HUES64 (cell line): Measurements from ENCODE around the gene FLNC.

Experiments used
- H3K27ac ChIP-seq: 2 replicates; pipeline ENCODE4 v1.7.0; 2013; ENCODE audit warnings: low read depth, low read length, inconsistent platforms
- H3K27me3 ChIP-seq: 2 replicates; pipeline ENCODE4 v1.6.1; 2013; ENCODE audit warnings: mild to moderate bottlenecking, low read length; ENCODE audit not compliant: insufficient read depth
- H3K36me3 ChIP-seq: 2 replicates; pipeline ENCODE4 v1.6.1; 2013; ENCODE audit warnings: mild to moderate bottlenecking, low read length; ENCODE audit not compliant: insufficient read depth
- H3K4me1 ChIP-seq: 2 replicates; pipeline ENCODE4 v1.6.1; 2013; ENCODE audit warnings: mild to moderate bottlenecking, low read length, moderate library complexity; ENCODE audit not compliant: insufficient read depth
- H3K4me3 ChIP-seq: 2 replicates; pipeline ENCODE4 v1.5.1; 2013; ENCODE audit warnings: mild to moderate bottlenecking, low read length, moderate library complexity
- H3K9ac ChIP-seq: 2 replicates; pipeline ENCODE4 v1.6.1; 2013; ENCODE audit warnings: mild to moderate bottlenecking, low read depth, low read length
- H3K9me3 ChIP-seq: 2 replicates; pipeline ENCODE4 v1.6.1; 2013; ENCODE audit warnings: low read depth, low read length; ENCODE audit not compliant: insufficient read depth
- WGBS: fragments of 150-250, 120-280 bp; methylation state at CpG from one replicate; pipeline ENCODE4 v1.1.7; 2013; ENCODE audit warnings: missing lambda C conversion rate; 5-methylcytosine and 5-hydroxymethylcytosine counted together

Gene FLNC

DNA sequence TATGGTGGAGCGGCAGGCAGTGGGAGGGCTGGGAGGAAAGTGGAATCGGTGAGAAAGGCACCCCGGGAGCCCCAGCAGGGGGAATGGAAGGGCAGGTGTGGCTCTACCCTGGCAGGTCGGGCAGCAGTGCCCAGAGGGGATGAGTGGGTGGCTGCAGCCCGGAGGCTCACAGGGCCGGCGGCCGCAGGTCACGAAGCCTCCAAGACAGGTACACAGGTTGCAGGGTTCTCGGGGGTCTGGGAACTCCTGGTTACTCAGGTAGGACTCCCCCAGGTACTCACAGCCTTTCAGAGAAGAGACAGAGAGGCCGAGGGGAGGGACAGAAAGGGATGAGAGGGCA is 58.5 kb downstream of the FLNC start:
- no peaks in the 10 kb centered on the region for H3K4me1 ChIP-seq
- WGBS: 64% methylated on average over 11 of the region's 11 CpGs
- H3K9ac ChIP-seq: no peak overlapping the region
- no peak overlapping the region for H3K4me3 ChIP-seq
- H3K36me3 ChIP-seq: no peaks in the 10 kb centered on the region
- peak overlapping the region; percentile 28; the same call in 1 of the 2 replicates for H3K27ac ChIP-seq
- peaks cover 15% of the 10 kb centered on the region for H3K27me3 ChIP-seq
- H3K9me3 ChIP-seq: no peaks in the 10 kb centered on the region

DNA sequence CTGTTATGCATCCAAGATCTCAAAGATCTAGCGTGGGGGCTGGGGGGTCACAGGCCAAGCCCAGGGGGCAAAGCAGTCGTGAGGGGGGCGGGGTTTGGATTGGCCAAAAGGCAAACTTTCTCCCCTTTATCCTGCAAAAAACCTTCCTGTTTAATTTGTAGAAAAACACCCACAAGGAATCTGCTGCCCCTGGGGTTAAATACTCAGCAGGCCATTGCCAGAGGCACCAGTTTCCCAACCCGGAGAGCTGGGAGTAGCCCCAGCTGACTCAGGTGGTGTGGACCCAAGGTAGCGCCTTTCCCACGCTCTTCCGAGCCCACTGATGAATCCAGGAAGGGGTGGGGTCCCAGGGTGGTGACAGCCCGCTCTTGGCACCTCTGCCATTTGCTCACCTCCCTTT is 58.9 kb downstream of the FLNC start:
- Histone ChIP-seq H3K27me3 (peaks cover 15% of the 10 kb centered on the region), H3K9ac (no peak overlapping the region), H3K27ac (peak overlapping the region; percentile 28; the same call in 1 of the 2 replicates), H3K4me3 (no peak overlapping the region), H3K9me3 (no peaks in the 10 kb centered on the region), H3K4me1 (no peaks in the 10 kb centered on the region), H3K36me3 (no peaks in the 10 kb centered on the region)
- 49% methylated on average over 8 of the region's 8 CpGs for WGBS

DNA sequence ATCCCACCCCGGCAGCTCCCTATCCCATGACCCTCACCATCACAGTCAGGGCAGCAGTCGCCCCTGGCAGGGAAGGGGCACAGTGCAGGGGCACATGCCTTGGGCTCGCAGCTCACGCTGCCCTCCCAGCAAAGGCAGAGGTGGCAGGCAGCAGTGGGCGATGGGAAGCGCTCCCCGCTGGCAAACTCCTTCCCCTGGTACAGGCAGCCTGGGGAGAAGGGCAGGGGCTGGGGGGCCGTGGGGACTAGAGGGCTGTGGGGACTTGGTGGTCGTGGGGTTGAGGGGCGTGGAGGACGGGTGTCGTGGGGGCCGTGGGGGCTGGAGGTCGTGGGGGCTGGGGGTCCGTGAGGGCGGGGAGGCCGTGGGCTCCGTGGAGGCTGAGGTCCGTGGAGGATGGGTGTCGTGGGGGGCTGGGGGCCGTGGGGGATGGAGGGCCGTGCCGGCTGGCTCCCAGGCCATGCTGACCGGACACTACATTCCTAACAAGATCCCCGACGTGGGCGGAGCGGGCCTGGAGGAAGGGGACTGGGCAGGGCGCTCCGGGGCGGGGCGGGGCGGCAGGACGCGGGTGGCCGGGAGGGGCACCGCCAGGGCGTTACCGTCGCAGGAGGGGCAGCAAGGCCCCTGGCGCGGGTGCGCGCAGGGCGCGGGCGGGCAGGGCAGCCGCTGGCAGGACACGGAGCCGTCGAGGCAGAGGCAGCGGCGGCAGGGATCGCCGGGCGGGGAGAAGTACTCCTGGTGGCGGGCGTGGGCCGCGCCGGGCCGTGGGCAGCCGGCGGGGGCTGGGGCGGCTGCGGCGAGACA is 60.3 kb downstream of the FLNC start:
- H3K4me1 ChIP-seq: no peaks in the 10 kb centered on the region
- no peak overlapping the region for H3K27ac ChIP-seq
- 47% methylated on average over 59 of the region's 67 CpGs for WGBS
- H3K9ac ChIP-seq: no peak overlapping the region
- no peaks in the 10 kb centered on the region for H3K36me3 ChIP-seq
- peak overlapping the region; percentile 56 for H3K4me3 ChIP-seq
- H3K27me3 ChIP-seq: peaks cover 15% of the 10 kb centered on the region
- no peaks in the 10 kb centered on the region for H3K9me3 ChIP-seq

DNA sequence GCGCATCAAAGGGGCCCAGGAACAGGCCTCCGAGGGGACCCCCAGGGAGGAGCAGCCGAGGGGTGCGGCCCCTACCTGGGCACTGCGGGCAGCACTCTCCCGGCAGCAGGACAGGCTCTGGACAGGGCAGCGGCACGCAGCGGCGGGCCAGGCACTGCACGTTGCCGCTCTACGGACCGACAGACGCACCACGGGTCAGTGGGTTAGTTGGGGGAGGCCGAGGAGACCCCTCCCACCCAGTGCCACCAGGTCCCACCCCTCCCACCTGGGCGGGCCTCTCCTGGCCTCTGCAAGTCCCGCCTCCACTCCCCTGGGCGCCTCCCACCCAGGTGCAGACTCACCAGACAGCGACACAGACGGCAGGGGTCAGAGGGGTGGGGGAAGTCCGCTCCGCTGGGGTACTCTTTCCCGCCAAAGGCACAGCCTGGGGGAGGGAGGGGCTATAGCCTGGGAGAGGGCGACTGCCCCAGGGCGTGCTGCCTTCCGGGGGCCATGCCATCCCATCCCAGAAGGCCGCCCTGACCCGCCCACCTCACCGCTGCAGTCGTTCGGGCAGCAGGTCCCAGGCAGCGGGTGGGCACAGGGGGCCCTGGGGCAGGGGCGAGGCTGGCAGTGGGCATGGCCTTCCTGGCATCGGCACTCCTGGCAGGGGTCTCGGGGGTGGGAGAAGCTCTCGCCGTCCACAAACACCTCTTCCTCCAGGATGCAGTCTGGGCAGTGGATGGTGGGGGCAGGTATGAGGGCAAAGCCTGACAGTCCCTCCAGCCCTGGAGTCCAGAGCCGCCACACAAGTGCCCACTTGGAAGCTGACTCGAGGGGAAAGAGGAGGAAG is 61.1 kb downstream of the FLNC start:
- Histone ChIP-seq H3K4me3 (peak overlapping the region; percentile 56), H3K4me1 (no peaks in the 10 kb centered on the region)

DNA sequence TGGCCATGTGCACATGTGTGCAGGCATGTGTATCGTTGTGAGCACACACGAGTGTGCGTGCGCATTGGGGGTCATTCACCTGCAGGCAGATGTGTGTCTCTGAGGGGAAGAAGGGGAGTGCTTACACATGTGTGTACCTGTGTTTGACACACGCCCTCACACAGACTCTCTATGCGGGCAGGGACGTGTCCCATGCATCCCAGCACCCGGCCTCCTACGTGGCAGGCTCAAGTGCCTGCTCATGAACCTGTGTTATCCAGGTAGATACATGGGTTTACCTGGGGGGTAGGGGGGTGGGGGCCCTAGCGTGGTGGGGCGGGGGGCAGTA is 61.7 kb downstream of the FLNC start:
- Histone ChIP-seq H3K4me3 (peak overlapping the region; percentile 56; the same call in 1 of the 2 replicates), H3K27me3 (peaks cover 15% of the 10 kb centered on the region), H3K9ac (no peak overlapping the region), H3K36me3 (no peaks in the 10 kb centered on the region), H3K4me1 (no peaks in the 10 kb centered on the region), H3K9me3 (no peaks in the 10 kb centered on the region), H3K27ac (no peak overlapping the region)
- 95% methylated on average over 10 of the region's 11 CpGs for WGBS

More for the DNA sequence above, 61.1 kb downstream of the FLNC start:
- H3K9me3 ChIP-seq: no peaks in the 10 kb centered on the region
- WGBS: 45% methylated on average over 36 of the region's 41 CpGs
- H3K27ac ChIP-seq: no peak overlapping the region
- H3K36me3 ChIP-seq: no peaks in the 10 kb centered on the region
- peaks cover 15% of the 10 kb centered on the region for H3K27me3 ChIP-seq
- H3K9ac ChIP-seq: no peak overlapping the region

DNA sequence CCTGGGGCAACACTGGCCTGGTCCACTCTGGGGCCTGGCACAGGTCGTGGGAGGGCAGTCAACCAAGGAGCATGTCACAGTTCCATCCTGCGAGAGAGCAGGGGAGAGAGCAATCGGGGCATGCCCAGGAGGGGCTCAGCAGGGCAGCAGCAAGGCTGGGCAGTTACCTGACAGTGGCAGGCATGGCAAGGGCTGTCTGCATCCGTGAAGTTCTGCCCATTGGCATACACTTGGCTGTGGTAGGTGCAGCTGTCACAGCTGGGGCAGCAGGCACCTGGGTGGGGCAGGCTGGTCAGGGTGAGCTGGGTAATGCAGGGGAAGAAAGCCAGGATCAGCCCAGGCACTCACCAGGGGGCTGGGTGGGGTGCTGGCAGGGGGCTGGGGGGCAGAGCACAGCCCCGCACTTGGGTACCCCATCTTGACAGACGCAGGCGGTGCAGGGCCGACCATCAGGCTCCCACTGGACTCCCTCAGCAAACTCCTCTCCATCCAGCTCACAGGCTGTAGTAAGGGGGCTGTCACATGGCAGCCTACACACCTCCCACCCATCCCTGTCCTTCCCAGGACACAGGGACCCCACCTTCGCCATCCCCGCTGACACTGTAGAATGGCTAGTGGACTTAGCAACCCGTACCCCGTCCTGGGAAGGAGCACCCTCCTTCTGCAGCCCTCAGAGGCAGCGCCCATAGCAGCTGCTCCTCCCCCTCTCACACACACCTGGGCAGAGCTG is 62.5 kb downstream of the FLNC start:
- H3K36me3 ChIP-seq: no peaks in the 10 kb centered on the region
- H3K27ac ChIP-seq: no peak overlapping the region
- no peaks in the 10 kb centered on the region for H3K9me3 ChIP-seq
- H3K4me3 ChIP-seq: no peak overlapping the region
- 90% methylated on average over 13 of the region's 13 CpGs for WGBS
- no peaks in the 10 kb centered on the region for H3K4me1 ChIP-seq
- H3K9ac ChIP-seq: no peak overlapping the region
- peaks cover 15% of the 10 kb centered on the region for H3K27me3 ChIP-seq

DNA sequence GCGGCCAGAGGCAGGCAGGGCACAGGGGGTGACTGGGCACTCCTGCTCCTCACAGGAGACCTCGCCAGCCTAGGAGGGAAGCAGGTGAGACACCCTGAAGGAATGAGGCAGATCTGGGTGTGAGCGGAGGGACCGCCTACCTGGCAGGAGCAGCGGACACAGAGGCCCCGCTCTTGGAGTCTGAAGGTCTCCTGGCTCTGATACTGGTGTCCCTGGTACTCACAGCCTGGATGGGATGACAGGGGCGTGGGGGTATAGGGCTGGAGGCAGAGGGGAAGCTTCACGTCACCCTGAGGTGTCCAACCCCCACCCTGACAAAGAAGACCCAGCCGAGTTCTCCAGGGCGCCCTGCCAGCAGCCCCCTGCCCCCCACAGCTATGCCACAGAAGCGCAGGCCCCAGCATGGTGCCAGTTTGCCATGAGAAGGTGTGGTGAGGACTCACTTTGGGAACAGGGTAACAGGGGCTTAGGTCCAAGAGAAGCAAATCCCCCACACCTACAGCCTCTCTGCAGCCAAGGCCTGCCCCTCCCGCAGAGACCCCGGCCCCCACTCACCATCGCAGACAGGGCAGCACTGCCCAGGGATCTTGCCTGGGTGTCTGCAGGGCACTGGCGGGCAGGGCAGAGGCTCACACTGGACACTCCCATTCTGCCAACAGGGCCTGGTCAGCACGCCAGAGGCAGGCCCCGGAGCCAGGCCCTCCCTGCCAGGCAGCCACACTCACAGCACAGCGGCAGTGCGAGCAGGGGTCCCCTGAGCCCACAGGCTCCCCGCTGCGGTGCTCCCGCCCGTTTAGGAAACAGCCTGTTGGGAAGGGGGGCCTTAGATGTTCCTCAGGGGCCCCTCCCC is 63.3 kb downstream of the FLNC start:
- Histone ChIP-seq H3K9ac (no peak overlapping the region), H3K9me3 (0 out of 2 replicates have a peak, but pooled peaks cover under 1% of the 10 kb centered on the region), H3K4me3 (no peak overlapping the region), H3K36me3 (no peaks in the 10 kb centered on the region), H3K27me3 (peaks cover 15% of the 10 kb centered on the region), H3K4me1 (no peaks in the 10 kb centered on the region), H3K27ac (no peak overlapping the region)
- WGBS: 93% methylated on average over 23 of the region's 23 CpGs

DNA sequence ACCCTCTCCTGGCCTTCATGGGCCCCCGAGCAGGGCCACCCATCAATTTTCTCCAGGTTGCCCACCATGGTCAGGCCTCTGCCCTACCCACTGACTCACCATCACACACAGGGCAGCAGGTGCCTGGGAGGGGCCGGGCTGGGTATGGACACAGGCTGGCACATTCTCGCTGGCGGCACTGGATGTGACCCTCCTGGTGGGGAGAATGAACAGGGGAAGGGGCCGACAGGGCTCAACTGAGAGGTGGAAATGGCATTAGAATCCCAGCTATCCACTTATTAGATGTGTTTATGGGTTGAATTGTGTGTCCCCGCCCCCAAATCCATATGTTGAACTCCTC is 63.9 kb downstream of the FLNC start:
- 90% methylated on average over 5 of the region's 6 CpGs for WGBS
- H3K9me3 ChIP-seq: peaks cover 7% of the 10 kb centered on the region
- no peaks in the 10 kb centered on the region; the same call in 1 of the 2 replicates for H3K36me3 ChIP-seq
- H3K4me1 ChIP-seq: no peaks in the 10 kb centered on the region
- H3K4me3 ChIP-seq: no peak overlapping the region
- H3K27ac ChIP-seq: no peak overlapping the region
- H3K27me3 ChIP-seq: peaks cover 15% of the 10 kb centered on the region
- no peak overlapping the region for H3K9ac ChIP-seq

DNA sequence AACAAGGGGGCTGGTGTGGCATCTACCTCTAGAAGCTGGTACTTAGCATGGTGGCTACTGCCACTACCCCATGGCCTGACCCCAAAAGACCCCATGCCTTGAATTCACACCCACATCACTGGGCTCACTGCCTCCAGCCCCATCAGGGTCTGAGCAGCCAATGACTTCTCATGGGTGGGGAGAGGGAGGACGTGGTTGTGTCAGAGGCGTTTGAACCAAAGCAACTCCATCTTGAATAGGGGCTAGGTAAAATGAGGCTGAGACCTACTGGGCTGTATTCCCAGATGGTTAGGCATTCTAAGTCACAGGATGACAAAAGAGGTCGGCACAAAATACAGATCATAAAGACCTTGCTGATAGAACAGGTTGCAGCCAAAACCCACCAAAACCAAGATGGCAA is 65.1 kb downstream of the FLNC start:
- Histone ChIP-seq H3K27me3 (peaks cover 13% of the 10 kb centered on the region), H3K9ac (no peak overlapping the region), H3K9me3 (peaks cover 11% of the 10 kb centered on the region), H3K4me3 (no peak overlapping the region), H3K4me1 (no peaks in the 10 kb centered on the region), H3K36me3 (no peaks in the 10 kb centered on the region; the same call in 1 of the 2 replicates), H3K27ac (no peak overlapping the region)
- WGBS: 88% methylated on average over 3 of the region's 3 CpGs

DNA sequence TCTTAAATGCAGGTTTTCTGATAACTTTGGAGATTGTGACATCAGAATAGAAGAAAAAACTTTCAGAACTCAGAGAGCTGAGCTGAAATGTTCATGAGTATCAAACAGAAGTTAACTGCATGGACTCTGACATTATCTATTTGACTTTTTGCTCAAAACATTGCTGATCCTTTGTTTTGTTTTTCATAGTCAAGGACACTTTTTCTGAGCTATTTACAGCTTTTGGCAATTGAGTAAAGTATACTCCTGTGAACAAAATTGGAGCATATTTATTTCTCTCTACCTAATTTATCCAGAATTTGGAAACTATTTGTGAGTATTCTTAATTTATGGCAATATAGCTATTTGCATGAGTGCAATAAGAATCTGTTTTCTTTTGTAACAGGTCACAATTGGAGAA is 69.2 kb downstream of the FLNC start:
- Histone ChIP-seq H3K9ac (no peak overlapping the region), H3K9me3 (peaks cover 11% of the 10 kb centered on the region), H3K4me1 (no peaks in the 10 kb centered on the region), H3K4me3 (no peak overlapping the region), H3K36me3 (no peaks in the 10 kb centered on the region; the same call in 1 of the 2 replicates), H3K27ac (no peak overlapping the region), H3K27me3 (no peaks in the 10 kb centered on the region)
